ENCODE measurements around the gene LRP11.

The LRP11 gene

GRCh38 chr6:149889326-149889725, 25.2 kb upstream of the LRP11 start:
- no peak for FAIRE-seq
- no peak for DNase-seq (ENCODE audit: insufficient read length, low spot score)
- TF ChIP-seq POLR2A (IDR thresholded peaks at IDR 0.05; ENCODE audit: low read depth, low read length): no peak

- TF ChIP-seq POLR2A (IDR thresholded peaks at IDR 0.05; ENCODE audit: low read depth, low read length): no peak
- DNase-seq (ENCODE audit: insufficient read length, low spot score) (no peak), FAIRE-seq (no peak)
Measured at GRCh38 chr6:149888659-149889058, 24.5 kb upstream of the LRP11 start.

- TF ChIP-seq POLR2A (IDR thresholded peaks at IDR 0.05; ENCODE audit: low read depth, low read length): no peak
- FAIRE-seq: no peak
- DNase-seq (ENCODE audit: insufficient read length, low spot score): no peak
Measured at GRCh38 chr6:149888093-149888492, 23.9 kb upstream of the LRP11 start.

DNA sequence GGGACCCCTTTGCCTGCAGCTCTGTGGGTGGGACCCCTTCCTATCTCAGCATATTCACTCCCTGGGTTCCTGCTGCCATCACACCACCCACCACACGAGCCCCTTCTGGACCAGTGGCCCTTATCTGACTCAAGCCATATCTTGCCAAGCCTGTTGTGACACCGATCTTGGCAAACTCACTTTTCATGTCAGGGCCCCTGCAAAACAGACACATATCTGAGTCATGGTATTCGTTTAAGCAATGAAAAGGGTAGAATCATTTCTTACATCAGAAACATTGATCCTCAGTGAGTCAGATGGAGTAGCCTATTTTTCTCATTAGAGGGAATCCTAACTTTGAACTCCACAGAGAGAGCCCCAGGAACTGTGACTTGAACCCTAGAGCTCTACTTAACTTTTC, 23.2 kb upstream of the LRP11 start:
- no peak for TF ChIP-seq POLR2A (IDR thresholded peaks at IDR 0.05; ENCODE audit: low read depth, low read length)
- FAIRE-seq: no peak
- no peak for DNase-seq (ENCODE audit: insufficient read length, low spot score)

- no peak for TF ChIP-seq POLR2A (IDR thresholded peaks at IDR 0.05; ENCODE audit: low read depth, low read length)
- DNase-seq (ENCODE audit: insufficient read length, low spot score): no peak
- FAIRE-seq: no peak
Measured at GRCh38 chr6:149885888-149886287, 21.7 kb upstream of the LRP11 start.

- FAIRE-seq (no peak), DNase-seq (ENCODE audit: insufficient read length, low spot score) (no peak)
- no peak for TF ChIP-seq POLR2A (IDR thresholded peaks at IDR 0.05; ENCODE audit: low read depth, low read length)
Measured at GRCh38 chr6:149884617-149885016, 20.5 kb upstream of the LRP11 start.

DNA sequence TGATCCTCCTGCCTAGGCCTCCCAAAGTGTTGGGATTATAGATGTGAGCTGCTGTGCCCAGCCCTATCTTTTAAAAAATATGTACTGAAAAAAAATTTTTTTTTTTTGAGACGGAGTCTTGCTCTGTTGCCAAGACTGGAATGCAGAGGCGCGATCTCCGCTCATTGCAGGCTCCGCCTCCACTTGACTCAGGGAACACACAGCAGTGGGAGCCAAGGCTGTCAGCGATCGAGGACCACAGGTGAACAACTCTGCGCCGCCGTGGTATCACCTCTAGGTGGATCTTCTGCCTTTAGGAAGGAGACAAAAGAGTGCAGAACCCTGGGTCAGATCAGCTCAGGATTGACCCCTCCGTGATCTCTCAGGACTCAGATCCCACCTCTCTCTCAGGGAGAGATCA, 20.1 kb upstream of the LRP11 start:
- no peak for FAIRE-seq
- no peak for DNase-seq (ENCODE audit: insufficient read length, low spot score)
- TF ChIP-seq POLR2A (IDR thresholded peaks at IDR 0.05; ENCODE audit: low read depth, low read length): no peak

- DNase-seq (ENCODE audit: insufficient read length, low spot score) (no peak), FAIRE-seq (no peak)
- TF ChIP-seq POLR2A (IDR thresholded peaks at IDR 0.05; ENCODE audit: low read depth, low read length): no peak
Measured at GRCh38 chr6:149881860-149882259, 17.7 kb upstream of the LRP11 start.

GRCh38 chr6:149881066-149881766, 17.1 kb upstream of the LRP11 start:
- TF ChIP-seq POLR2A (IDR thresholded peaks at IDR 0.05; ENCODE audit: low read depth, low read length): no peak
- no peak for FAIRE-seq
- DNase-seq (ENCODE audit: insufficient read length, low spot score): no peak

DNA sequence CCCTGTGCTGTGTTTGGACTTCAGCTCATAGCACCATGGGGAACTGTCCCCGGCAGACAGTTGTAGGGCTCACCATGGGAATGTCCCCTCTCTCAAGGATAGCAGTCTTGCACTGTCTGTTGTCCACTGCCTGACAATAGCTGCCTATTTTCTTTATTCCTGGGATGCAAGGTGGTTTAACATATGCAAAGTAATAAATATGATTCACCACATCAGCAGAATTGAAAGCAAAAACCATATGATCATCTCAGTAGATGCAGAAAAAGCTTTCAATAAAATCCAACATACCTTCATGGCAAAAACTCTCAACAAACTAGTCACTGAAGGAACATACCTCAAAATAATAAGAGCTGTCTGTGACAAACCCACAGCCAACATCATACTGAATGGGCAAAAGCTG, 13.5 kb upstream of the LRP11 start:
- DNase-seq (ENCODE audit: insufficient read length, low spot score) (no peak), FAIRE-seq (no peak)
- no peak for TF ChIP-seq POLR2A (IDR thresholded peaks at IDR 0.05; ENCODE audit: low read depth, low read length)

- no peak for DNase-seq (ENCODE audit: insufficient read length, low spot score)
- no peak for FAIRE-seq
- no peak for TF ChIP-seq POLR2A (IDR thresholded peaks at IDR 0.05; ENCODE audit: low read depth, low read length)
Measured at GRCh38 chr6:149876241-149876933, 12.2 kb upstream of the LRP11 start.

DNA sequence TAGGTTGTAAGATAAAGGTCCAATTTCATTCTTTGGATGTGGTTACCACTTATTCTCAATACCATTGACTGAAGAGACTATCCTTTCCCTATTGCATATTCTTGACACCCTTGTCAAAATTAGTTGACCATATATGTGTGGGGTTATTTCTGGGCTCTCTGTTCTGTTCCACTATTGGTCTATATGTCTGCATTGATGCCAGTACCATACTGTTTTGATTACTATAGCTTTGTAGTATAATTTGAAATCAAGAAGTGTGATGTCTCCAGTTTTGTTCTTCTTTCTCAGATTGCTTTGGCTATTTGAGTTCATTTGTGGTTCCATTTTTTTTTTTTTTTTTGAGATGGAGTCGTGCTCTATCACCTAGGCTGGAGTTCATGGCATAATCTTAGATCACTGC, 8.1 kb upstream of the LRP11 start:
- no peak for TF ChIP-seq POLR2A (IDR thresholded peaks at IDR 0.05; ENCODE audit: low read depth, low read length)
- DNase-seq (ENCODE audit: insufficient read length, low spot score) (no peak), FAIRE-seq (no peak)

GRCh38 chr6:149871182-149871581, 7.0 kb upstream of the LRP11 start:
- FAIRE-seq (no peak), DNase-seq (ENCODE audit: insufficient read length, low spot score) (no peak)
- no peak for TF ChIP-seq POLR2A (IDR thresholded peaks at IDR 0.05; ENCODE audit: low read depth, low read length)

DNA sequence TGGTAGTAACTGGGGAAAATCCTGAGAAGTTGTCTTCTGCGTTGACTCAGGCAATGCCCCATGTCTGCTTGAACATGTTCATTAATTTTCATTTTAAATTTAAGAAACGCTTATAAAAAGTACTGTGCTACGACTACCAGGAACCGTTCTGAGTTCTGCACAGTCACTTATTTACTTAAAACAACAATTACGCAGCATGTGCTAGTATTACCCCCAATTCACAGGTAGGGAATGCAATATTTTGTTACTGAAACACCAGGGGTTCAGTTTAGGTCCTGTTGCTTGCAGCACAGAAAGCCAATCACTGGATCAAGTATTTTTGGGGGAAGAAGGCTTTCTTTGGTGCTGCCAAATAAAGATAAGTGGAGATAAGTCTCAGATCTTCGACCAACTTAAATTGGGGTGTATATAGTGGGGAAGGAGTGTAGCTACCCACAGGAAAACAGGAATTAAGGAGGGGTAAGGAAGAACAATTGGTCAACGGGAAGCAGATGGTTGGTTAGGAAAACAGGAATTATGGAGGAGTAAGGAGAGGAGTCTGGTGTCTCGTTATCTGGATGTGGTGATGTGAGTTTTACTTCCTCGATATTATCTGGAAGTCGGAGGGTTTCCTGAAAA, 5.2 kb upstream of the LRP11 start:
- TF ChIP-seq POLR2A (IDR thresholded peaks at IDR 0.05; ENCODE audit: low read depth, low read length): no peak
- DNase-seq (ENCODE audit: insufficient read length, low spot score) (no peak), FAIRE-seq (no peak)

All from H54 (cell line).